CD14-positive monocyte (primary cell): ENCODE data around the gene SENP3. TPM values are rescaled to one million over a fixed set of nuclear protein-coding genes. Genes with fewer than 3 reads are reported as not detected.

Experiments
- DNase-seq, 3 donors: peaks; one replicate each; pipeline ENCODE4 v3.0.0-alpha.2; 2011 to 2022
- H2AFZ ChIP-seq: 2 replicates; pipeline ENCODE4 v1.6.0; 2012; ENCODE audit warnings: mild to moderate bottlenecking, low read depth, low read length, inconsistent platforms; ENCODE audit not compliant: insufficient read depth, poor library complexity, severe bottlenecking
- H3K27ac ChIP-seq, 2 donors: 1 replicate in 1 of 2; 2 replicates in 1 of 2; pipeline ENCODE4 v1.5.1; 2012 to 2013; ENCODE audit warnings: low read length in 2 of 2, control low read depth in 1 of 2, inconsistent platforms in 1 of 2, low read depth in 1 of 2, mild to moderate bottlenecking in 1 of 2
- H3K27me3 ChIP-seq, 2 donors: one replicate each; pipeline versions ENCODE4 v1.6.0 to v1.6.1; 2011 to 2013; ENCODE audit warnings: low read length in 2 of 2; ENCODE audit not compliant: control insufficient read depth in 2 of 2, insufficient read depth in 2 of 2
- H3K36me3 ChIP-seq, 2 donors: replicated peaks in 1 of 2; 1 replicate in 1 of 2; 2 replicates in 1 of 2; pipeline versions ENCODE4 v1.5.1 to v1.6.1; 2012 to 2013; ENCODE audit warnings: low read length in 2 of 2, control low read depth in 1 of 2, inconsistent platforms in 1 of 2, mild to moderate bottlenecking in 1 of 2; ENCODE audit not compliant: insufficient read depth in 2 of 2, control insufficient read depth in 1 of 2
- H3K4me1 ChIP-seq, 2 donors: 1 replicate in 1 of 2; 2 replicates in 1 of 2; pipeline versions ENCODE4 v1.5.1 to v1.6.1; 2012 to 2013; ENCODE audit warnings: low read length in 2 of 2, control low read depth in 1 of 2, inconsistent platforms in 1 of 2, mild to moderate bottlenecking in 1 of 2, moderate library complexity in 1 of 2; ENCODE audit not compliant: insufficient read depth in 2 of 2, control insufficient read depth in 1 of 2
- H3K4me2 ChIP-seq: replicated peaks from 2 replicates; pipeline ENCODE3; 2012; ENCODE audit warnings: low read length, moderate library complexity, mild to moderate bottlenecking; ENCODE audit not compliant: poor library complexity, severe bottlenecking; ENCODE audit errors: extremely low read depth
- H3K4me3 ChIP-seq, 3 experiments: fragments of 200-600 bp in 1 of 3; sonication (generic) in 1 of 3; replicated peaks in 1 of 3; 1 replicate in 2 of 3; 2 replicates in 1 of 3; pipeline ENCODE4 v1.5.1; 2011 to 2013; ENCODE audit warnings: low read length in 3 of 3, mild to moderate bottlenecking in 3 of 3, control low read depth in 2 of 3, low read depth in 2 of 3, inconsistent platforms in 1 of 3, moderate library complexity in 1 of 3
- H3K79me2 ChIP-seq: 2 replicates; pipeline ENCODE4 v1.6.0; 2012; ENCODE audit warnings: mild to moderate bottlenecking, control low read depth, inconsistent platforms, low read length, moderate library complexity; ENCODE audit not compliant: insufficient read depth
- H3K9ac ChIP-seq: 2 replicates; pipeline ENCODE4 v1.6.0; 2017; ENCODE audit warnings: low read length, mild to moderate bottlenecking; ENCODE audit not compliant: insufficient read depth, poor library complexity, severe bottlenecking
- H3K9me3 ChIP-seq, 2 donors: replicated peaks in 1 of 2; 1 replicate in 1 of 2; 2 replicates in 1 of 2; pipeline versions ENCODE4 v1.5.1 to v1.6.1; 2012 to 2013; ENCODE audit warnings: low read length in 2 of 2, control low read depth in 1 of 2; ENCODE audit not compliant: control insufficient read depth in 1 of 2, insufficient read depth in 1 of 2
- H4K20me1 ChIP-seq: 2 replicates; pipeline ENCODE4 v1.6.0; 2012; ENCODE audit warnings: mild to moderate bottlenecking, low read length, control low read depth, moderate library complexity; ENCODE audit not compliant: insufficient read depth
- H3K27ac Mint-ChIP-seq, 7 donors: one replicate each; pipeline ENCODE4 v1.8.0; 2020; ENCODE audit warnings: mild to moderate bottlenecking in 7 of 7, mixed read lengths in 7 of 7, moderate library complexity in 6 of 7, inconsistent platforms in 2 of 7
- H3K27me3 Mint-ChIP-seq, 3 donors: one replicate each; pipeline ENCODE4 v1.8.0; 2021 to 2022; ENCODE audit warnings: low read depth in 3 of 3, mild to moderate bottlenecking in 3 of 3, mixed read lengths in 3 of 3, moderate library complexity in 3 of 3, inconsistent platforms in 1 of 3
- H3K36me3 Mint-ChIP-seq, 2 donors: one replicate each; pipeline ENCODE4 v1.8.0; 2020; ENCODE audit warnings: mixed read lengths in 2 of 2, inconsistent platforms in 1 of 2, mild to moderate bottlenecking in 1 of 2
- H3K4me1 Mint-ChIP-seq: one replicate; pipeline ENCODE4 v1.8.0; 2020; ENCODE audit warnings: mild to moderate bottlenecking, mixed read lengths
- H3K4me3 Mint-ChIP-seq, 2 donors: one replicate each; pipeline ENCODE4 v1.8.0; 2020; ENCODE audit warnings: mild to moderate bottlenecking in 2 of 2, mixed read lengths in 2 of 2, moderate library complexity in 1 of 2
- H3K9me3 Mint-ChIP-seq, 7 donors: one replicate each; pipeline ENCODE4 v1.8.0; 2020 to 2022; ENCODE audit warnings: mixed read lengths in 7 of 7, mild to moderate bottlenecking in 6 of 7, moderate library complexity in 6 of 7, inconsistent platforms in 2 of 7
- WGBS: methylation state at CpG from one replicate; pipeline ENCODE4 v1.1.5; 2013; ENCODE audit warnings: missing lambda C conversion rate; ENCODE audit not compliant: insufficient coverage; 5-methylcytosine and 5-hydroxymethylcytosine counted together
- intact Hi-C, 2 donors: fragments of 100-400 bp; cut with micrococcal nuclease; formaldehyde crosslinking; loops; one replicate each; pipeline versions ENCODE4 v1.15.0 to v1.15.1; 2023
- polyA plus RNA-seq, 3 donors: library from polyadenylated mRNA; depleted of rRNA in 1 of 3; unstranded in 2 of 3; stranded (reverse) in 1 of 3; fragments of 300-500 nt in 2 of 3; fragments of >200 nt in 1 of 3; fragmentation: Illumina TruSeq in 2 of 3; gene quantifications; 1 replicate in 2 of 3; 2 replicates in 1 of 3; pipeline ENCODE4 v1.2.3, GENCODE V29; 2012 to 2021
- TF ChIP-seq, protein P1 (sequence below): fragments of 200-600 bp; IDR thresholded peaks from one replicate; pipeline ENCODE4 v1.8.0; 2022; ENCODE audit warnings: antibody characterized with exemption, mild to moderate bottlenecking

SENP3 gene
- polyA plus RNA-seq, 3 donors: 2.9 to 140 (median 5.6) TPM

DNA sequence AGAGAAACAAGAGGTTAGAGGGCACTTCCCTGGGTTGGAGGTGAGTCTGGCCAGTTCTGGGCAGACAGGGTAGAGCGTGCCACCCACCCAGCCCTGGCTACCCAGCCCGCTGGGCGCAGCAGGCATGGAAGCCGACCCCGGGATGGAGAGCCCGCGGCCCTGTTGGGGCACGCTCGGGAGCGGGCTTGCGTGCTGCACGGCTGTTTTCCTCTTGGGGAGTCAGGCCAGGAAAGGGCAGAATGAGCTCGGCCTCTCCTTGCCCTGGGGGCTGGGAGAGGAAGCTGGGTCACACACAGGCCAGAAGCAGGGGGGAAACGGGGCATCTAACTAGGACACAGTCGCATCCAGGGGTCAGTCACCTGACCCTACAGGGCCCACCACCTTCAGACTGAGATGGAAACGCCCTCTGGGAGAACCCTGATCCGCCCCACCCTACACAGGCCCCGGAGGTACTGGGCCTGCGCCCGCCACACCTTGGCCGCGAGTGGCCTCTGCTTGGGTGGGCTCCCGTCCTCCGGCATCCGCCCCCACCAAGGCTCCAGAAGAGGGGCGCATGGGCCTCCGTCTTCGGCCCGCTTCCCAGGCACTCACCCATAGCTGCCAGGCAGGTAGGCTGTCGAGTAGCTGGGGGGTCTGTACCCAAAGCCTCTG, 27.0 kb downstream of the SENP3 start:
- peak overlapping the region; percentile 40 for H3K9ac ChIP-seq
- Mint-ChIP-seq H3K4me3 (no peak overlapping the region), H3K27ac (peak overlapping the region in 6 of 7 donors; percentile 71 to 91 (median 86)), H3K9me3 (peaks cover 0 to 4% (median 0%) of the 10 kb centered on the region in 7 donors), H3K4me1 (peaks cover 35% of the 10 kb centered on the region), H3K36me3 (peaks cover 52 to 68% of the 10 kb centered on the region in 2 donors), H3K27me3 (peaks cover 0 to 2% (median 2%) of the 10 kb centered on the region in 3 donors)
- H3K4me3 ChIP-seq: peak overlapping the region in 1 of 3 experiments; percentile 58
- H3K36me3 ChIP-seq: peaks cover 53 to 55% of the 10 kb centered on the region in 2 donors
- no peak overlapping the region for H2AFZ ChIP-seq
- H3K27me3 ChIP-seq: no peaks in the 10 kb centered on the region
- WGBS: 86% methylated on average over 16 of the region's 30 CpGs
- intact Hi-C loops: loop anchor here (2.0 to 5.0 kb wide), 3 partner anchors 16 to 86 kb away; no protein-coding TSS in a partner anchor
- no peaks in the 10 kb centered on the region for H3K9me3 ChIP-seq
- peaks cover 47 to 58% of the 10 kb centered on the region in 2 donors for H3K4me1 ChIP-seq
- peak overlapping the region; percentile 66 for H3K4me2 ChIP-seq
- H3K79me2 ChIP-seq: peaks cover 42% of the 10 kb centered on the region
- peaks cover 17% of the 10 kb centered on the region for H4K20me1 ChIP-seq
- TF ChIP-seq, protein P1, sequence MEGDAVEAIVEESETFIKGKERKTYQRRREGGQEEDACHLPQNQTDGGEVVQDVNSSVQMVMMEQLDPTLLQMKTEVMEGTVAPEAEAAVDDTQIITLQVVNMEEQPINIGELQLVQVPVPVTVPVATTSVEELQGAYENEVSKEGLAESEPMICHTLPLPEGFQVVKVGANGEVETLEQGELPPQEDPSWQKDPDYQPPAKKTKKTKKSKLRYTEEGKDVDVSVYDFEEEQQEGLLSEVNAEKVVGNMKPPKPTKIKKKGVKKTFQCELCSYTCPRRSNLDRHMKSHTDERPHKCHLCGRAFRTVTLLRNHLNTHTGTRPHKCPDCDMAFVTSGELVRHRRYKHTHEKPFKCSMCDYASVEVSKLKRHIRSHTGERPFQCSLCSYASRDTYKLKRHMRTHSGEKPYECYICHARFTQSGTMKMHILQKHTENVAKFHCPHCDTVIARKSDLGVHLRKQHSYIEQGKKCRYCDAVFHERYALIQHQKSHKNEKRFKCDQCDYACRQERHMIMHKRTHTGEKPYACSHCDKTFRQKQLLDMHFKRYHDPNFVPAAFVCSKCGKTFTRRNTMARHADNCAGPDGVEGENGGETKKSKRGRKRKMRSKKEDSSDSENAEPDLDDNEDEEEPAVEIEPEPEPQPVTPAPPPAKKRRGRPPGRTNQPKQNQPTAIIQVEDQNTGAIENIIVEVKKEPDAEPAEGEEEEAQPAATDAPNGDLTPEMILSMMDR: no peak
- no peak for DNase-seq
- H3K27ac ChIP-seq: peak overlapping the region; percentile 57 to 76

DNA sequence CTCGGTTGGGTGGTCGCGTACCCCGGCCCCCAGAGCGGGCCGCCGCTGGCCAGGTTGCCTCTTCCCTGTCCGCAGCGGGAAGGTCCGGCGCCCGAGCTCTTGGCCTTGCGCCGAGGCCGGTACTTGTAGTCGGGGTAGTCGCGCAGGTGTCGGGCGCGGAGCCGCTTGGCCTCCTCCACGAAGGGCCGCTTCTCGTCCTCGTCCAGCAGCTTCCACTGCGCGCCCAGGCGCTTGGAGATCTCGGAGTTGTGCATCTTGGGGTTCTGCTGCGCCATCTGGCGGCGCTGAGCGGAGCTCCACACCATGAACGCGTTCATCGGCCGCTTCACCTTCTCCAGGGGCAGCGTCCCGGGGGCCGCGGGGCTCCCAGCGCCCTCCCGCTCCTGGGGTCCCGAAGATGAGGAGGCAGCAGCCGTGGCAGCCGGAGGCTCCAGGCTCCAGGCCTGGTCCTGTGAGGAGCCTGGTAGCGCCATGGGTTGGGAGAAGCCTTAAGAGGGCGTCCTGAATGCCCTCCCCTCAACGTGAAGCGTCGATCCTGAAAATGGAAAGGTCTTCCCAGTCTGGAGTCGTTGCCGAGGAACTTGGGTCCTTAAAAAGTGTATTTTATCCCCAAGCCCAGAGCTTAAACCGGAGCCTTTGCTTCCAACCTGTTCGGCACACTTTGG, 27.6 kb downstream of the SENP3 start:
- Histone ChIP-seq H3K27me3 (no peaks in the 10 kb centered on the region), H3K9me3 (no peaks in the 10 kb centered on the region), H3K4me3 (peak overlapping the region in 1 of 3 experiments; percentile 58), H3K79me2 (peaks cover 38% of the 10 kb centered on the region), H4K20me1 (peaks cover 17% of the 10 kb centered on the region), H3K4me1 (peaks cover 45 to 55% of the 10 kb centered on the region in 2 donors), H3K36me3 (peaks cover 59 to 62% of the 10 kb centered on the region in 2 donors), H2AFZ (no peak overlapping the region), H3K9ac (peak overlapping the region; percentile 15), H3K27ac (peak overlapping the region in 1 of 2 donors; percentile 76), H3K4me2 (peak overlapping the region; percentile 66)
- Mint-ChIP-seq H3K36me3 (peaks cover 59 to 75% of the 10 kb centered on the region in 2 donors), H3K9me3 (peaks cover 0 to 2% (median 0%) of the 10 kb centered on the region in 7 donors), H3K4me3 (no peak overlapping the region), H3K4me1 (peaks cover 33% of the 10 kb centered on the region), H3K27me3 (peaks cover 0 to 2% (median 0%) of the 10 kb centered on the region in 3 donors), H3K27ac (peak overlapping the region in 2 of 7 donors; percentile 15 to 25)
- TF ChIP-seq, protein P1: peak; percentile 88
- DNase-seq: peak; percentile 81 to 84 (median 83)
- WGBS: 33% methylated on average over 55 of the region's 56 CpGs
- intact Hi-C loops: loop anchor here (2.0 to 5.0 kb wide), 3 partner anchors 17 to 87 kb away; no protein-coding TSS in a partner anchor
